Body of pancreas (tissue), 4 donors: ENCODE results near the gene TENM4. TPM values are rescaled to one million over a fixed set of nuclear protein-coding genes. Genes with fewer than 3 reads are reported as not detected.

Experiments used
- ATAC-seq: fragments of 150-250 bp; one replicate; pipeline ENCODE4 v1.9.1; 2016
- DNase-seq, 4 donors: peaks; one replicate each; pipeline ENCODE4 v3.0.0-alpha.2; 2019
- H3K27ac ChIP-seq, 4 donors: fragments of 200-600 bp; sonication (generic); 1 replicate in 3 of 4; 2 replicates in 1 of 4; pipeline versions ENCODE4 v1.5.1 to v1.6.1; 2016 to 2019; ENCODE audit warnings: mild to moderate bottlenecking in 1 of 4, mixed read lengths in 1 of 4, moderate library complexity in 1 of 4
- H3K27me3 ChIP-seq, 2 donors: fragments of 200-600 bp; sonication (generic); one replicate each; pipeline ENCODE4 v1.6.0; 2016; ENCODE audit warnings: mild to moderate bottlenecking in 1 of 2
- H3K36me3 ChIP-seq, 2 donors: fragments of 200-600 bp; sonication (generic); replicated peaks in 1 of 2; 2 replicates each; pipeline ENCODE4 v1.5.1; 2016; ENCODE audit warnings: low read depth in 2 of 2; ENCODE audit not compliant: insufficient read depth in 1 of 2
- H3K4me1 ChIP-seq: fragments of 200-600 bp; sonication (generic); one replicate; pipeline ENCODE4 v1.6.0; 2016
- H3K4me3 ChIP-seq, 2 donors: fragments of 200-600 bp; sonication (generic); 1 replicate in 1 of 2; 2 replicates in 1 of 2; pipeline ENCODE4 v1.5.1; 2016 to 2019
- H3K9me3 ChIP-seq, 3 donors: fragments of 200-600 bp; sonication (generic); 1 replicate in 2 of 3; 2 replicates in 1 of 3; pipeline ENCODE4 v1.5.1; 2016
- CTCF ChIP-seq, 7 experiments: fragments of 450-650 bp in 4 of 7; fragments of 200-600 bp in 3 of 7; sonication (generic) in 3 of 7; IDR thresholded peaks; one replicate each; pipeline ENCODE4 v1.5.1; 2016 to 2019; ENCODE audit warnings: antibody characterized with exemption in 7 of 7
- POLR2A ChIP-seq, 3 donors: fragments of 450-650 bp; IDR thresholded peaks; one replicate each; pipeline ENCODE4 v1.6.1; 2016; ENCODE audit warnings: antibody characterized with exemption in 3 of 3, mild to moderate bottlenecking in 2 of 3
- WGBS, 2 donors: methylation state at CpG; one replicate each; pipeline ENCODE4 v1.1.5; 2017; 5-methylcytosine and 5-hydroxymethylcytosine counted together
- intact Hi-C: fragments of 100-400 bp; cut with DNase I; formaldehyde crosslinking; loops from one replicate; pipeline ENCODE4 v1.15.1; 2023
- total RNA-seq, 2 donors: library from RNA; depleted of rRNA; stranded (reverse); fragments of >200 nt; gene quantifications; one replicate each; pipeline ENCODE4 v1.1.0, GENCODE V29; 2016

TENM4 gene
- total RNA-seq, 2 donors from 2014 or later, result 0.78 to 6.6 TPM

- 14 to 34% methylated on average over 5 to 8 of the region's 8 CpGs for WGBS, 2 donors
- no peaks in the 10 kb centered on the region for H3K36me3 ChIP-seq
- H3K4me3 ChIP-seq, result no peak overlapping the region
- ATAC-seq, result peak; percentile 68
- H3K27me3 ChIP-seq, result no peaks in the 10 kb centered on the region
- peaks cover 9% of the 10 kb centered on the region for H3K4me1 ChIP-seq
- H3K27ac ChIP-seq, result no peak overlapping the region
- no peaks in the 10 kb centered on the region for H3K9me3 ChIP-seq
- intact Hi-C loops, result no loop called here
- TF ChIP-seq POLR2A (IDR thresholded peaks at IDR 0.05) (no peak), CTCF (IDR thresholded peaks at IDR 0.05) (no peak)
- DNase-seq, result peak in 3 of 4 donors; percentile 24 to 51 (median 47)
Observed at GRCh38 chr11:79294845-79295731, 145.7 kb downstream of the TENM4 start.

GRCh38 chr11:79291948-79292347, 148.9 kb downstream of the TENM4 start:
- ATAC-seq (no peak), DNase-seq (no peak)
- no peak overlapping the region for H3K4me3 ChIP-seq
- no peaks in the 10 kb centered on the region for H3K9me3 ChIP-seq
- no peaks in the 10 kb centered on the region for H3K27me3 ChIP-seq
- H3K27ac ChIP-seq, result no peak overlapping the region
- 63 to 71% methylated on average over 4 of the region's 4 CpGs for WGBS, 2 donors
- H3K4me1 ChIP-seq, result peaks cover 9% of the 10 kb centered on the region
- no peaks in the 10 kb centered on the region for H3K36me3 ChIP-seq
- no peak for TF ChIP-seq CTCF (IDR thresholded peaks at IDR 0.05)
- no peak for TF ChIP-seq POLR2A (IDR thresholded peaks at IDR 0.05)
- intact Hi-C loops, result no loop called here

- Histone ChIP-seq H3K9me3 (no peaks in the 10 kb centered on the region), H3K36me3 (no peaks in the 10 kb centered on the region), H3K4me3 (no peak overlapping the region), H3K4me1 (peaks cover 9% of the 10 kb centered on the region), H3K27ac (no peak overlapping the region), H3K27me3 (no peaks in the 10 kb centered on the region)
- TF ChIP-seq POLR2A (IDR thresholded peaks at IDR 0.05) (no peak), CTCF (IDR thresholded peaks at IDR 0.05) (no peak)
- DNase-seq (no peak), ATAC-seq (no peak)
- intact Hi-C loops, result no loop called here
Observed at GRCh38 chr11:79290761-79291160, 150.1 kb downstream of the TENM4 start.

GRCh38 chr11:79287952-79288351, 152.9 kb downstream of the TENM4 start:
- H3K27me3 ChIP-seq, result no peaks in the 10 kb centered on the region
- ATAC-seq, result no peak
- H3K27ac ChIP-seq, result no peak overlapping the region
- H3K4me1 ChIP-seq, result no peaks in the 10 kb centered on the region
- H3K4me3 ChIP-seq, result no peak overlapping the region
- H3K9me3 ChIP-seq, result no peaks in the 10 kb centered on the region
- intact Hi-C loops, result no loop called here
- H3K36me3 ChIP-seq, result no peaks in the 10 kb centered on the region
- peak in 2 of 4 donors; percentile 27 to 33 for DNase-seq
- TF ChIP-seq POLR2A (IDR thresholded peaks at IDR 0.05), result no peak
- TF ChIP-seq CTCF (IDR thresholded peaks at IDR 0.05), result no peak

GRCh38 chr11:79285756-79286155, 155.1 kb downstream of the TENM4 start:
- Histone ChIP-seq H3K4me1 (no peaks in the 10 kb centered on the region), H3K4me3 (no peak overlapping the region), H3K9me3 (no peaks in the 10 kb centered on the region), H3K36me3 (no peaks in the 10 kb centered on the region), H3K27ac (no peak overlapping the region), H3K27me3 (no peaks in the 10 kb centered on the region)
- intact Hi-C loops, result no loop called here
- no peak for TF ChIP-seq CTCF (IDR thresholded peaks at IDR 0.05)
- no peak for TF ChIP-seq POLR2A (IDR thresholded peaks at IDR 0.05)
- ATAC-seq (no peak), DNase-seq (no peak)
- WGBS, 2 donors, result 55 to 56% methylated on average over 2 of the region's 2 CpGs
